Epithelial cell of prostate (primary cell): ENCODE data around the gene TMC4.
"Not testable (repeated sequence)": the region's sequence is repeated elsewhere in the genome, so short reads cannot be mapped to it uniquely, and the experiment has no call there.

Source experiments
- DNase-seq: peaks from one replicate; pipeline ENCODE4 v3.0.0-alpha.2; 2011; ENCODE audit warnings: low read depth, low spot score
- H3K27ac ChIP-seq: fragments of 450-650 bp; 2 replicates; pipeline ENCODE4 v1.5.1; 2017; ENCODE audit warnings: mild to moderate bottlenecking

TMC4 gene

DNA sequence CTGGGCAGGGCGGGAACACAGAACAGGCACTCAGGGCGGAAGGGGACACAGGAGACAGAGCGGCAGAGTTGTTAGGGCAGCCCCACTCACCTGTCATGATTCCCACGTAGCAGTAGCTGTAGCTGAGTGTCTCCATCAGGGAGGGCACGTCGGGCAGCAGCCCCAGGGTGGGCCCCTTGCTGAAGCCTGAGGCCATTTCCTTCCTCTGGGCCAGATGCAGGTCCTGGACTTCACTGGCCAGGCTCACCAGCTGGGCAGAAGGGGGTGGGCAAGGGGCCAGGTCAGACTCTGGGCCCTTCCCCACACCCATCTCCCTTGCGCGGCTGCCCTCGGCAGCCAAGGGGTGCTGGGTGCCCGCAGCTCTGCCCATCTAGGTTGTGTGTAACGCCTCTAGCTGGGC is 10.5 kb upstream of the TMC4 start:
- DNase-seq = no peak
- H3K27ac ChIP-seq = no peak overlapping the region

DNA sequence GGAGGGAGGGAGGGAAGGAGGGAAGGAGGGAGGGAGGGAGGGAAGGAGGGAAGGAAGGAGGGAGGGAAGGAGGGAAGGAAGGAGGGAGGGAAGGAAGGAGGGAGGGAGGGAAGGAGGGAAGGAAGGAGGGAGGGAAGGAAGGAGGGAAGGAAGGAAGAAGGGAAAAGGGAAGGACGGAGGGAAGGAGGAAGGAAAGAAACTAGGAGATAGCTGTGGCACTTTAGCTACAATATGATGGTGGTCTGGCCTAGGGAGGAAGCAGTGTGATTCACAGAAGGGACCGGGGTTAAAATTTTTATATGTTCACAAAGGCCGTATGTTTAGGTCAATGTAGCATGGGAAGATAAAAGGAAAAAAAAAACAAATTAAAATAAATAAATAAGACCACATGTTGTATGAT is 8.9 kb upstream of the TMC4 start:
- H3K27ac ChIP-seq, DNase-seq: not testable (repeated sequence)

GRCh38 chr19:54180691-54181091 is 7.7 kb upstream of the TMC4 start:
- no peak overlapping the region for H3K27ac ChIP-seq

DNA sequence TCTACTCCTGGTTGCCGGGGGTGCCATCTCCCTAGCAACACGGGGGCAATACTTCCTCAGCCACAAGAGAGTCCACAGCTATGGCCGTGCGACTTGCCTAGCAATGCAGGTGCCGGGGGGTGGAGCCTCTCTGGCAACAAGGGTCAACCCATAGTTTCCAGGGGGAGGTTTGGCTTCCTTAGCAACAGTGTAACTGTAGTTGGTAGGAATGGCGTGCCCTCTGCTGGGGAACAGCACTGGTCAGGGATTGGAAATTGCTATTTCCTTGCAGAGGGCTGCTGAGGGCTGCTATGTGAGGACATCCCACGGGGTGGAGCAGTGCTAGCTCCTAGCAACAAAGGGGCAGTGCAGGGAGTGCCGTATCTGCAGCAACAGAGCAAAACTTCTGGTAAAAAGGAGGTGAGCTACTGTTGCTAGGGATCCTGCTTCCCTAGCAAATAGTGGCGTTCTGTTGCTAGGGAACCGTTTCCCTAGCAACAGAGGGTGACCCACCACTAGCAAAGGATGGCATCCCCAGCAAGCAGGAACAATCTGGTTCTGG is 7.0 kb upstream of the TMC4 start:
- H3K27ac ChIP-seq = no peak overlapping the region
- DNase-seq = no peak

More at GRCh38 chr19:54180691-54181091, 7.7 kb upstream of the TMC4 start:
- no peak for DNase-seq

- no peak for DNase-seq
- H3K27ac ChIP-seq = no peak overlapping the region
Observed at GRCh38 chr19:54179262-54179852, 6.4 kb upstream of the TMC4 start.

- DNase-seq = no peak
- no peak overlapping the region for H3K27ac ChIP-seq
Observed at GRCh38 chr19:54178581-54179261, 5.8 kb upstream of the TMC4 start.

- no peak overlapping the region for H3K27ac ChIP-seq
- no peak for DNase-seq
Observed at GRCh38 chr19:54173951-54174834, 1.2 kb upstream of the TMC4 start.

- H3K27ac ChIP-seq = peak overlapping the region; percentile 74
- no peak for DNase-seq
Observed at GRCh38 chr19:54173359-54173699, 369 bp upstream of the TMC4 start.

DNA sequence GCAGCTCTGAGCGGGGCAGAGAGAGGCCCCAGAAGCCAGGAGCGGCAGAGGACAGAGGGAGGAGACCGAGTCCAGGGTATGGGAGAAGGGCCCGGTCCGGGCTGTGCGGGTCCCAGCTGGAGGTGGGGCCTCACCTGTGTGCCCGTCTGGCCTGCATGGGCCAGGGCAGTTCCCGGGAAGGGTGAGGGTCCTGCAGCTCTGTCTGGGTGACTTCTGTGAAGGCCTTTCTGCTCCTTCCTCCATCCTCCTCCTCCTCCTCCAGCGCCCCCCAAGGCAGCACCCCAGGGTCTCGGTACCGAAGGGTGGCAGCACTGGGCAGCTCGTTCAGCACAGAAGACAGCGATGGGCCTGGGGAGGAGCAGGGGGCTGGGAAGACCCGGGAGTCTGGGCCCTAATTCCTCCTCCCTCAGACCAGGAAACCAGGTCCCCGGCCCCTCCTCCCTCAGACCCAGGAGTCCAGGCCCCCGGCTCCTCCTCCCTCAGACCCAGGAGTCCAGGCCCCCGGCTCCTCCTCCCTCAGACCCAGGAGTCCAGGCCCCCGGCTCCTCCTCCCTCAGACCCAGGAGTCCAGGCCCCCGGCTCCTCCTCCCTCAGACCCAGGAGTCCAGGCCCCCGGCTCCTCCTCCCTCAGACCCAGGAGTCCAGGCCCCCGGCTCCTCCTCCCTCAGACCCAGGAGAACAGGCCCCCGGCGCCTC is 1.1 kb downstream of the TMC4 start:
- not testable (repeated sequence) for H3K27ac ChIP-seq, DNase-seq

GRCh38 chr19:54169149-54169740 is 3.7 kb downstream of the TMC4 start:
- no peak overlapping the region for H3K27ac ChIP-seq
- DNase-seq = no peak

- no peak overlapping the region for H3K27ac ChIP-seq
Observed at GRCh38 chr19:54168174-54168917, 4.6 kb downstream of the TMC4 start.

DNA sequence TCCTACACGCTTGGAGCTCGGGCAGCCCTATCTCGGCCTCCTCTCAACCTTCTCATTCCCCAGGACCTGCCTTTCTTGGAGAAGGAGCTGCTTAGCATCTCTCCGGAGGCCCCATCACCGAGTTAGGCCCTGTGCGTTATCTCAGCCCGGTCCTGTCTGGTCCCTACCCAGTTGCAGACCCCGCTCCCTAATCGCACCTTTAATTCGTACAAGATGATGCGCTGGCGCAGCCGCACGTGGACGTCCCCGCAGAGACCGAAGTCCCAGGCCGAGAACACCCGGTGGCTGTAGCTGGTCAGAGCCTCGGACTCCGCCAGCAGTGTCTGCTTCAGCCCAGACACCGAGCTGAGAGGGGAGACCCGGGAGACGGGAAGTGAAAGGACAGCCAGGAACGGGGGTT is 7.7 kb downstream of the TMC4 start:
- no peak overlapping the region for H3K27ac ChIP-seq
- no peak for DNase-seq

More at GRCh38 chr19:54168174-54168917, 4.6 kb downstream of the TMC4 start:
- no peak for DNase-seq

GRCh38 chr19:54164369-54165068 is 8.4 kb downstream of the TMC4 start:
- DNase-seq = no peak
- no peak overlapping the region for H3K27ac ChIP-seq

GRCh38 chr19:54162884-54163283 is 10.1 kb downstream of the TMC4 start:
- no peak for DNase-seq
- peak overlapping the region; percentile 23 for H3K27ac ChIP-seq

GRCh38 chr19:54162241-54162805 is 10.6 kb downstream of the TMC4 start:
- peak overlapping the region; percentile 23 for H3K27ac ChIP-seq
- no peak for DNase-seq

- DNase-seq = no peak
- peak overlapping the region; percentile 95 for H3K27ac ChIP-seq
Observed at GRCh38 chr19:54160854-54161253, 12.1 kb downstream of the TMC4 start.

GRCh38 chr19:54160182-54160811 is 12.7 kb downstream of the TMC4 start:
- H3K27ac ChIP-seq = peak overlapping the region; percentile 95
- DNase-seq = no peak
